RWPE2 (cell line): Measurements from ENCODE around the gene MEG3.

Experiments
- ATAC-seq: fragments of 200-7000 bp; cut with Tn5 transposase; 3 replicates; pipeline ENCODE4 v1.9.1; 2021; ENCODE audit warnings: low read depth
- DNase-seq: peaks from one replicate; pipeline ENCODE4 v3.0.0-alpha.2; 2020; ENCODE audit warnings: low spot score
- H3K27ac ChIP-seq: fragments of 450-650 bp; 2 replicates; pipeline ENCODE4 v1.5.1; 2017; ENCODE audit warnings: mild to moderate bottlenecking; ENCODE audit not compliant: poor library complexity, severe bottlenecking
- H3K27me3 ChIP-seq: fragments of 250-450 bp; sonication (Bioruptor Pico); 2 replicates; pipeline ENCODE4 v1.5.1; 2021; ENCODE audit warnings: mild to moderate bottlenecking, moderate library complexity; ENCODE audit not compliant: insufficient read depth, poor library complexity, severe bottlenecking
- H3K36me3 ChIP-seq: fragments of 250-450 bp; sonication (Bioruptor Pico); 2 replicates; pipeline ENCODE4 v1.5.1; 2020; ENCODE audit warnings: low read depth, mild to moderate bottlenecking, moderate library complexity
- H3K4me1 ChIP-seq: fragments of 250-450 bp; sonication (Bioruptor Pico); 2 replicates; pipeline ENCODE4 v1.5.1; 2021; ENCODE audit warnings: mild to moderate bottlenecking, moderate library complexity; ENCODE audit not compliant: insufficient read depth, poor library complexity, severe bottlenecking
- H3K4me3 ChIP-seq: fragments of 250-450 bp; sonication (Bioruptor Pico); 2 replicates; pipeline ENCODE4 v1.5.1; 2021; ENCODE audit warnings: mild to moderate bottlenecking, moderate library complexity; ENCODE audit not compliant: severe bottlenecking
- H3K9me3 ChIP-seq: fragments of 250-450 bp; sonication (Bioruptor Pico); 2 replicates; pipeline ENCODE4 v1.5.1; 2021; ENCODE audit warnings: mild to moderate bottlenecking, moderate library complexity; ENCODE audit not compliant: severe bottlenecking
- TF ChIP-seq, protein P1 (sequence below): fragments of 450-650 bp; IDR thresholded peaks from one replicate; pipeline ENCODE4 v1.5.1; 2017; ENCODE audit warnings: mild to moderate bottlenecking, moderate library complexity; ENCODE audit not compliant: poor library complexity, severe bottlenecking

The MEG3 gene

DNA sequence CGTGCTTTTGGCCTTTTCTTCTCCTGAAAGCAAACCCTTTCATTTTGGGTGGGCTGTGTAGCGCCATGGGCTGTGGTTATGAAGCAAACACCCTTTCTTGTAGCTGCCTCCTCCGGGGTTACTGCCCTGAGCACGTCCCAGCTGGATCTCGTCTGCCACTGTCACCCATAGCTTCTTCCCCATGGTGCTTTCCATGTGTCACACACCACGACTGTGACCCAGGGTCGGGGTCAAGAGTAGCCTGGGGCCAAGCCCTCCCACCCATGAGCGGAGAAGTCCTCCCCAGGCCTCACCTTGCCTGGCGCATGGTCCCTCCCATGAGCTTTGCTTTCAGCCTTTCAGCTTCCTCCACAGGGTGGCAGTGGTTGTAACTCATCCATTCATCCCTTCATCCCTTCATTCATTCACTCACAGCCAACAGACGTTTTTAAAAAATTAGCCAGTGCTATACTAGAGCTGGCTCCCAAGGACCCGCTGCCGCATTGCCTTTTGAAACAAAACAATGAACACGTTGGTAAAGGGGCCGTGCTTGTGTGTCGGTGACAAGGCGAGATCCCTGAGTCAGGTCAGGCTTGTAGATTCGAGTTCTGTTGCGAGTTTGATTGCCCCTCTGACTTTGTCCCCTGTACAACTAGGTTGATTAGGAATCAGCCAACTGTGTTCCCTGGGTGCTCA, 29.5 kb downstream of the MEG3 start:
- DNase-seq (peak; percentile 30), ATAC-seq (no peak)
- TF ChIP-seq, protein P1, sequence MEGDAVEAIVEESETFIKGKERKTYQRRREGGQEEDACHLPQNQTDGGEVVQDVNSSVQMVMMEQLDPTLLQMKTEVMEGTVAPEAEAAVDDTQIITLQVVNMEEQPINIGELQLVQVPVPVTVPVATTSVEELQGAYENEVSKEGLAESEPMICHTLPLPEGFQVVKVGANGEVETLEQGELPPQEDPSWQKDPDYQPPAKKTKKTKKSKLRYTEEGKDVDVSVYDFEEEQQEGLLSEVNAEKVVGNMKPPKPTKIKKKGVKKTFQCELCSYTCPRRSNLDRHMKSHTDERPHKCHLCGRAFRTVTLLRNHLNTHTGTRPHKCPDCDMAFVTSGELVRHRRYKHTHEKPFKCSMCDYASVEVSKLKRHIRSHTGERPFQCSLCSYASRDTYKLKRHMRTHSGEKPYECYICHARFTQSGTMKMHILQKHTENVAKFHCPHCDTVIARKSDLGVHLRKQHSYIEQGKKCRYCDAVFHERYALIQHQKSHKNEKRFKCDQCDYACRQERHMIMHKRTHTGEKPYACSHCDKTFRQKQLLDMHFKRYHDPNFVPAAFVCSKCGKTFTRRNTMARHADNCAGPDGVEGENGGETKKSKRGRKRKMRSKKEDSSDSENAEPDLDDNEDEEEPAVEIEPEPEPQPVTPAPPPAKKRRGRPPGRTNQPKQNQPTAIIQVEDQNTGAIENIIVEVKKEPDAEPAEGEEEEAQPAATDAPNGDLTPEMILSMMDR: no peak
- H3K9me3 ChIP-seq: no peaks in the 10 kb centered on the region
- H3K27me3 ChIP-seq: no peaks in the 10 kb centered on the region
- H3K4me1 ChIP-seq: no peaks in the 10 kb centered on the region
- no peak overlapping the region for H3K27ac ChIP-seq
- no peaks in the 10 kb centered on the region for H3K36me3 ChIP-seq
- no peak overlapping the region for H3K4me3 ChIP-seq

DNA sequence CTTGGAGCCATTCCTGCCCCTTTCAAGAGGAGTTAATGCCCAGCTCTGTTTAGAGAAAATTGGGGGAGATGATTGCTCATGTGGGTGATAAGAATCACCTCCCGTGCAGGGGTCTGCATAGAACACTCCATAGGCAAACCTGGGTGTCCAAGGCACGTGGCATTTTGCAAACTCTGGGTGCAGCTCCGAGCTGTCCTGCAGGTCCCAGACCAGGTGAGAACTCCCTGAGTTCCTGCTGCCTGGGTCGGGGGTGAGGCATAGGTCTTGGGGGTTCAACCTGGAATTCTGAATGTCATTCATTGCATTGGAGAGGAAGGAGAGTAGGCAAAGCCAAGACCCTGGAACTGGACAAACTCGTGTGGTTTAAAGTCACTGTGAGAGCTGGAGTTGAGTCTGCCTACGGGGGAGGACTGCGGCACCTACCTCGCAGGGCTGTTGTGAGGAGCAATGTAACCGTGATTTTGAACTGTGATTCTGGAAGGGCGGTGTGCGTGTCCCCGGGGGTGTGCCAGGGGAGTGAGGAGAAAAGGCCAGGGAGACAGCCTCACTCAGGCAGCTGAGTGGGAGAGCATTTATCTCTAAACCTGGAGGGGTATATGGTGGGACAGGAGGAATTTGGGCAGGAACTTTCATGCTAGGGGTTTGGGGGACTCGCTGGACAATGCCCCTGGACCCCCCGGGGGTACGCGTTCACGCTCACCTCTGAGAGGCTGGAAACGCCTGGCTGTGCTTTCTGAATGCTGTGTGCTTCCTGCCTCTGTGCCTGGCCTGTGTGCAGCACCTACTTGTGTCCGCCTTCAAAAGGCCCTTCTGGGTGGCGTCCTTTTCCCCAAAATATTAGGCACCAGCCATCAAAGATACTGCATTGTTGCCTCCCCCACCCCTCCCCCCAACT, 30.4 kb downstream of the MEG3 start:
- Histone ChIP-seq H3K27me3 (no peaks in the 10 kb centered on the region), H3K9me3 (no peaks in the 10 kb centered on the region), H3K27ac (no peak overlapping the region), H3K4me1 (no peaks in the 10 kb centered on the region), H3K4me3 (no peak overlapping the region), H3K36me3 (no peaks in the 10 kb centered on the region)
- peak; percentile 51 for DNase-seq
- TF ChIP-seq, protein P1: no peak
- ATAC-seq: no peak

DNA sequence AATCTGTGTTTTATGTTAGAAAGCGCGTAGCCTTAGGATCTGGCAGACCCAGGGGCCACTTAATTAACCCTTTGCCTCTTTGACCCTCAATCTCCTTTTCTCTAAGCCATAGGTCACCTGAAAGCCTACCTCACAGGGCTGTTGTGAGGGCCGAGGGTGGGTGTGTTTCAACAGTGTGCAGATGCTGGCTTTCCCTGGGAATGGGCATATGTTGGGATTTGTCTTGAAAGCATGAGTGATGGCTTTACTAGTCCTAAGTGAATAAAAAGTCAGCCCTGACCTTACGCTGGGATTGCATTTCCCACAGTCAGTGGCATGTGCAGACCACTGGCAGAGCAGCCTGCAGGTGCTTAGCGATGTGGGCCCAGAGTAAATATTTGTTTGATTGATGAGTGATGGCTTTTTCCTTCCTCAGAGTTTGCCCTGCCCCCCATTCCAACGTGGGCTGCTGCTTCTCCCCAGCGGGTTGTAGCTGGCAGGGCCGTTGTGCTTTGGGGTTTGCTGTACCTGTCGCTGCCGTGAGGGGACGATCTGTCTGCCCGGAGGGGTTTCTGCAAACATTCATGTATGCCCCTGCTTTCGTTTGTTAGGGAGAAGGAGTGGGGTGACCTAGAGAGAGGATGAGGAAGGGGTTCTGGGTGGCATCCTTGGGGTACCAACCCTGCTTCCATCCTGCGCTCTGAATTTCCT, 31.5 kb downstream of the MEG3 start:
- Histone ChIP-seq H3K4me1 (no peaks in the 10 kb centered on the region), H3K36me3 (no peaks in the 10 kb centered on the region), H3K9me3 (no peaks in the 10 kb centered on the region), H3K27me3 (no peaks in the 10 kb centered on the region), H3K27ac (no peak overlapping the region), H3K4me3 (no peak overlapping the region)
- no peak for DNase-seq
- ATAC-seq: no peak
- TF ChIP-seq, protein P1: no peak

DNA sequence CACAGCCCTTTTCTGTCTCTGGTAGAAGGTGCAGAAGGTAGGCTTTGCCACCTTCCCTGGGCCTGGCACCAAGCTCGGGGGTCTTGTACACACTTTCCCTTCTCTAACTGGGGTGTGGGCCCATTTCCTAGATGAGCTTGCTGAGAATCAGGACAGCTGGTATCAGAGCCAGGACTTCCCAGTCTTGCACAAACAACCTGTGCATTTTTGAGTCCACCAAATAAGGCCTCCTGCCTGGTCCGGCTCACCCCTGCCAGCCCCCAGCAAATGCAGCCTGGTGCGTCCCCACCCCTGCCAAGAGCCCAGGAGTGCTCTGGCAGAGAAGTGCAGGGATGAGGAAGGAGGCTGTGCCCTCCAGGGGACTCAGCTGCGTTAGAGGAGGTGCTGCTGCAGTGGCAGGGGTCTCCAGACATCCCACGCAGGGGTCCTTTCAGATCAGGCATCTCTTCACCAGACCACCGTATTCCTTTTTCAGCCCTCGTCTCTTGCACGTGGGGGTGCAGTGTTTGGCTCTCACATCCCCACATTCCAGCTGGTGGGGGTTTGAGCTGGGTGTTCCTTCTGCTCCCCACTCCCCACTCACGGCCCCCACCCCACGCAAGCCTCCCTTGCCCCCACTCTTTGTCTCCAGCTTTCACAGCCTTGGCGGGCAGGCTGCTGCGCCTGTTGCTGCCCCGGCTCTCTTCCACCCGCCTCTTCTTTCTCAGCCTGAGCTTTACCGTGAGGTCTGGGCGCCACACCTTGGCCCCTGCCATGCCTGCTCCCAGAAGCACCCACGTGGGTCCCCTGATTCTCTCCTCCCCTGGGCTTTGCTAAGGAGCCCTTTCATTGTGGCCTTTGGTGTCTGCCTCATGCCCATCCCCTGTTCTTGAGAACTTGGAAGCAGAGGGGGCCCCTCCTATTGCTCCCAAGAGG, 32.3 kb downstream of the MEG3 start:
- no peak overlapping the region for H3K4me3 ChIP-seq
- no peak for ATAC-seq
- no peaks in the 10 kb centered on the region for H3K4me1 ChIP-seq
- DNase-seq: no peak
- H3K9me3 ChIP-seq: no peaks in the 10 kb centered on the region
- TF ChIP-seq, protein P1: no peak
- H3K27ac ChIP-seq: no peak overlapping the region
- no peaks in the 10 kb centered on the region for H3K27me3 ChIP-seq
- no peaks in the 10 kb centered on the region for H3K36me3 ChIP-seq
